Activated CD8-positive, alpha-beta T cell treated with anti-CD3 and anti-CD28 coated beads for 36 hours (primary cell): ENCODE measurements around the gene ZNF185. TPM values are rescaled to one million over a fixed set of nuclear protein-coding genes. Genes with fewer than 3 reads are reported as not detected.

ENCODE experiments used
- ATAC-seq: fragments of 200-7000 bp; cut with Tn5 transposase; one replicate; pipeline ENCODE4 v1.10.0; 2021; ENCODE audit warnings: mild to moderate bottlenecking, moderate library complexity
- CTCF ChIA-PET: fragments of 350-600 bp; sonication (Branson Sonifier 250); formaldehyde crosslinking; loops from one replicate; lab custom pipeline; 2021; ENCODE audit warnings: antibody characterized with exemption; lab: Charles Lee
- POLR2A ChIA-PET: fragments of 350-600 bp; sonication (Branson Sonifier 250); formaldehyde crosslinking; loops from one replicate; lab custom pipeline; 2021; ENCODE audit warnings: antibody characterized with exemption; lab: Charles Lee
- DNase-seq: peaks from one replicate; pipeline ENCODE4 v3.0.0-alpha.2; 2020
- H3K27ac Mint-ChIP-seq: one replicate; pipeline ENCODE4 v1.8.0; 2021; ENCODE audit warnings: mild to moderate bottlenecking, mixed read lengths
- H3K27me3 Mint-ChIP-seq: one replicate; pipeline ENCODE4 v1.8.0; 2021; ENCODE audit warnings: mixed read lengths
- H3K36me3 Mint-ChIP-seq: one replicate; pipeline ENCODE4 v1.8.0; 2021; ENCODE audit warnings: low read depth, mixed read lengths
- H3K4me1 Mint-ChIP-seq: one replicate; pipeline ENCODE4 v1.8.0; 2021; ENCODE audit warnings: low read depth, mixed read lengths
- H3K4me3 Mint-ChIP-seq: one replicate; pipeline ENCODE4 v1.8.0; 2021; ENCODE audit warnings: mild to moderate bottlenecking, moderate library complexity, mixed read lengths
- H3K9me3 Mint-ChIP-seq: one replicate; pipeline ENCODE4 v1.8.0; 2021; ENCODE audit warnings: mixed read lengths
- intact Hi-C: fragments of 100-400 bp; cut with micrococcal nuclease; formaldehyde crosslinking; loops from one replicate; pipeline ENCODE4 v1.10.0; 2022
- total RNA-seq, 2 experiments: library from RNA; stranded (reverse); gene quantifications; one replicate each; pipeline ENCODE4 v1.2.3, GENCODE V29; 2021
- TF ChIP-seq, protein P1 (sequence below): fragments of 200-600 bp; IDR thresholded peaks from one replicate; pipeline ENCODE4 v1.8.0; 2022; ENCODE audit warnings: antibody characterized with exemption, mild to moderate bottlenecking

ZNF185 gene
- total RNA-seq, 2 experiments from 2014 or later = 1.6 to 1.7 TPM

DNA sequence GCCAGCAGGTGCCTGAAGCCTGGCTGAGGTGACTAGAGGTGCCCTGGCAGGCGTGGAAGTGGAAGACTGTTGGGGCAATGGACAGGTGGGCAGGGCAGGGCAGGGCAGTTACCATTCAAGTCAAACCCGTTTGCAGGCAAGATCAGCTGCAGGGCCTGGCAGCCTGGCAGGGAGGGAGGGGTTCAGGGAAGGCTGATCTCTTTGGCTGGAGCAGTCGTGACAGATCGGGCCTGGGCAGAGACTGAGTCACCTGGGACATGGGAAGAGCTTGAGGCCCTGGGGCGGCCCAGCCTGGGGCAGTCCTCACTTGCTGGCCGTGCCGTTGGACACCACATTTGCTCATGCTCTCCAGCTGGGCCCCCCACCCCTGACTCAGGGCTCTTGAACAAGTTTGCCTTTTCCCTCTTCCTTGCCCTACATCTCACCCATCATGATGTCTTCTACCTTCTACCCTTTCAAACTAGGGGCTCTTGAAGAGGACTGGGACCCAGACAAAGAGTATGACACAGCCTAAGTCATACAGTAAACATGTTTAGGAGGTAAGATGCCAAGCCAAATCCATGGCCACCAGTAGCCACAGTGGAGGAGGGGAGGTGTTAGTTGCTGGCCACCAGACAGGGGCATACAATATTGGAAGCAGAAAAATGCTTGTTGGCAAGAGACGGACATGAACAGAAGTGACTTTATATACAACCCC is 2.0 kb upstream of the ZNF185 start:
- ATAC-seq (no peak), DNase-seq (no peak)
- ChIA-PET CTCF (no interaction called here), POLR2A (no interaction called here)
- H3K27me3 Mint-ChIP-seq = peaks cover 12% of the 10 kb centered on the region
- H3K4me1 Mint-ChIP-seq = no peaks in the 10 kb centered on the region
- no peak overlapping the region for H3K27ac Mint-ChIP-seq
- no peak overlapping the region for H3K4me3 Mint-ChIP-seq
- intact Hi-C loops = no loop called here
- H3K9me3 Mint-ChIP-seq = no peaks in the 10 kb centered on the region
- TF ChIP-seq, protein P1, sequence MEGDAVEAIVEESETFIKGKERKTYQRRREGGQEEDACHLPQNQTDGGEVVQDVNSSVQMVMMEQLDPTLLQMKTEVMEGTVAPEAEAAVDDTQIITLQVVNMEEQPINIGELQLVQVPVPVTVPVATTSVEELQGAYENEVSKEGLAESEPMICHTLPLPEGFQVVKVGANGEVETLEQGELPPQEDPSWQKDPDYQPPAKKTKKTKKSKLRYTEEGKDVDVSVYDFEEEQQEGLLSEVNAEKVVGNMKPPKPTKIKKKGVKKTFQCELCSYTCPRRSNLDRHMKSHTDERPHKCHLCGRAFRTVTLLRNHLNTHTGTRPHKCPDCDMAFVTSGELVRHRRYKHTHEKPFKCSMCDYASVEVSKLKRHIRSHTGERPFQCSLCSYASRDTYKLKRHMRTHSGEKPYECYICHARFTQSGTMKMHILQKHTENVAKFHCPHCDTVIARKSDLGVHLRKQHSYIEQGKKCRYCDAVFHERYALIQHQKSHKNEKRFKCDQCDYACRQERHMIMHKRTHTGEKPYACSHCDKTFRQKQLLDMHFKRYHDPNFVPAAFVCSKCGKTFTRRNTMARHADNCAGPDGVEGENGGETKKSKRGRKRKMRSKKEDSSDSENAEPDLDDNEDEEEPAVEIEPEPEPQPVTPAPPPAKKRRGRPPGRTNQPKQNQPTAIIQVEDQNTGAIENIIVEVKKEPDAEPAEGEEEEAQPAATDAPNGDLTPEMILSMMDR = no peak
- H3K36me3 Mint-ChIP-seq = no peaks in the 10 kb centered on the region

DNA sequence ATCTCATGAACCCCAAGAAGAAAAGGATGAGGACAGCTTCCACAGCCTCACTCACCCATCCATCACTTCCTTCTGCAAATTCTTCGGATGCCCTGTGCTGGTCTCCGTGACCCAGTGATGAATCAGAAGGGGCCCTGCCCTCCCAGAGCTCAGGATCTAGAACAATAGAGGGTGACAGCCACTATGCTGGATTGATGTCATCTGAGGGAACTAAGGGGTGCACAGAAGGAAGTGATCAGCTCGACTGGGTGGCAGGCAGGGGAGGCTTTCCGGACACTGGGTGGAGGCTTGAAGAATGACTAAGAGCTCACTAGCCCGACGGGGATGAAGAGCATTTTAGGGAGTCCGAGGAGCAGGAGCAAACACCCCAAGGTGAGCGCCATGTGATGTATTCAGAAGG is 1.4 kb upstream of the ZNF185 start:
- TF ChIP-seq, protein P1 = no peak
- Mint-ChIP-seq H3K4me3 (no peak overlapping the region), H3K27me3 (peaks cover 10% of the 10 kb centered on the region), H3K9me3 (no peaks in the 10 kb centered on the region), H3K27ac (no peak overlapping the region), H3K36me3 (no peaks in the 10 kb centered on the region), H3K4me1 (no peaks in the 10 kb centered on the region)
- intact Hi-C loops = no loop called here
- DNase-seq (no peak), ATAC-seq (no peak)
- ChIA-PET POLR2A (no interaction called here), CTCF (no interaction called here)

DNA sequence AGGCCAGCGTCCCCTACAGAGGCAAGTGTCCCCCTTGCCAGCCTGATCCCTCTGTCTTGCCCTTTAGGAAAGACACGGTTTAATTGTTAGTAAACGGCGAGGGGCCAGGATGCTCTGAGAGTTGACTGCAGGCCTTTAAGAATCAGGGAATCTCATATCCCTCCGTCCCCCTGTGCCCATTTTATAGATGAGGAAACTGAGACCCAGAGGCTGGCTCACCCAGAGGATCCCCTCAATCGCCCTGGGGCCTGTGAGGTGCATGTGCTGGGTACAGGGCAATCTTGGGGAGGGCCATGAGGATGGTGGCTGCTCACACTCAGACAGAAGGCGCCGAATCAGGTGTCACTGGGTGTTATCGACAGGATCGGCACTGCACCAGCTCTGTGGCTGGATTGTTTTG is 575 bp downstream of the ZNF185 start:
- intact Hi-C loops = no loop called here
- no peak for DNase-seq
- H3K36me3 Mint-ChIP-seq = no peaks in the 10 kb centered on the region
- peaks cover 11% of the 10 kb centered on the region for H3K27me3 Mint-ChIP-seq
- POLR2A ChIA-PET = no interaction called here
- no peaks in the 10 kb centered on the region for H3K9me3 Mint-ChIP-seq
- H3K4me3 Mint-ChIP-seq = no peak overlapping the region
- TF ChIP-seq, protein P1 = no peak
- no peak for ATAC-seq
- CTCF ChIA-PET = no interaction called here
- H3K4me1 Mint-ChIP-seq = no peaks in the 10 kb centered on the region
- no peak overlapping the region for H3K27ac Mint-ChIP-seq

DNA sequence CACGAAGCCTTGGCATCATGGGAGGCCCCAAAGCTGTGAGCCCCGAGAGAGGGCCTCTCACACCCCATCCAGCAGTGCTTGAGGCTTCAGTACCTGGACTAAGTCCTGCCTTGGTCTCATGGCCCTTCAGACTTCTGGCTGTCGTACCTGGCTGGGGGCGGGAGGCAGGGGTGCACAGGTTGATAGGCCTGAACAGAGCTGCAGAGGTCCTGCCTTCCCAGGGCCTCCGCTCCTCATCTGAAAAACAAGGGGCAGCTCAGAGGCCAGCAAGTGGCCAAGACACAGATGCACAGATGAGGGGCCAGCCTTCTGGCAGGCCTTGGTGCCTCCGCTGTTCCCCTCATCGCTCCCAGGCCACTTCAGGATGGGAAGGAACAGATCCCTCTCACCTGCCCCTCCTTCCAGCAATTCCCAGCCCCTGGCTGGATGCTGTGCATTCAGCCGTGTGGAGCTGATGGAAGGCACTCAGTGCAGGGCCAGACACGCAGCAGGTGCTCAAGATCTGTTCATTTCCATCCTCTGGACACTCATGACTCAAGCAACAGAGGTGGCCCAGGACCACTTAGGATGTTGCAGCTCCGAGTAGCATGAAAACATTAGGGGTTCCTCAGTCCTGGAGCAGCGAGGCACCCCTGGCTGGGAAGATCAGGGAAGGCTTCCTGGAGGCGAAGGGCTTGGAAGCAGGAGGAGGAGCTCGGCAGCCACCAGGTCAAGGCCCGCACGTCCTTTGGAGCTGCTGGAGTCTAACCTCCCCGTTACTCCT is 1.4 kb downstream of the ZNF185 start:
- intact Hi-C loops = no loop called here
- DNase-seq (no peak), ATAC-seq (no peak)

More for the DNA sequence above, 1.4 kb downstream of the ZNF185 start:
- TF ChIP-seq, protein P1 = no peak
- Mint-ChIP-seq H3K4me1 (no peaks in the 10 kb centered on the region), H3K9me3 (no peaks in the 10 kb centered on the region), H3K27me3 (peaks cover 11% of the 10 kb centered on the region), H3K36me3 (no peaks in the 10 kb centered on the region), H3K27ac (no peak overlapping the region), H3K4me3 (no peak overlapping the region)
- ChIA-PET CTCF (interaction anchor here (0.8 kb wide), 1 partner anchor 17 kb away, joined by 3 read pairs; no protein-coding TSS in a partner anchor), POLR2A (no interaction called here)
